ENCODE data around the gene CACNA2D3.

DNA sequence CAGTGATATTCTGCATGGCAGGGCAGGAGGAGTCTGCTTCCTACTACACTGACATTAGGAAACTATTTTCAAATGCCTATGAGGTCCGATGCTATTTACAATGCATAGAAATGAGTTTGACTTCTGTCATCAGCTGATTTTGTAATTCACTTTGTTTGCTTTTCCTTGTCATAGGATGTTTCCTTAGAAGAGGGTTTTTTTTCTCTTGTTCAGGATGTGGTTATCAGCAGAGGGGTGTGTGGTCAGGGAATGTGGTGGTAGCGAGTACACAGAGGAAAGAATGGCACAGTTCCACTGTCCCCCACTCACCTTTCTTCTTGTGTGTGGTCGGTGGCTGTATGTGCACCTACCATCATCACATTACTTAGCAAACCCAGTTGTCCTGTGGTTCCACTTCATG, 574.0 kb downstream of the CACNA2D3 start:
- no peak for TF ChIP-seq EZH2phosphoT487 (IDR thresholded peaks at IDR 0.05; ENCODE audit: low read depth, severe bottlenecking, unreplicated experiment)
- TF ChIP-seq, protein P1, sequence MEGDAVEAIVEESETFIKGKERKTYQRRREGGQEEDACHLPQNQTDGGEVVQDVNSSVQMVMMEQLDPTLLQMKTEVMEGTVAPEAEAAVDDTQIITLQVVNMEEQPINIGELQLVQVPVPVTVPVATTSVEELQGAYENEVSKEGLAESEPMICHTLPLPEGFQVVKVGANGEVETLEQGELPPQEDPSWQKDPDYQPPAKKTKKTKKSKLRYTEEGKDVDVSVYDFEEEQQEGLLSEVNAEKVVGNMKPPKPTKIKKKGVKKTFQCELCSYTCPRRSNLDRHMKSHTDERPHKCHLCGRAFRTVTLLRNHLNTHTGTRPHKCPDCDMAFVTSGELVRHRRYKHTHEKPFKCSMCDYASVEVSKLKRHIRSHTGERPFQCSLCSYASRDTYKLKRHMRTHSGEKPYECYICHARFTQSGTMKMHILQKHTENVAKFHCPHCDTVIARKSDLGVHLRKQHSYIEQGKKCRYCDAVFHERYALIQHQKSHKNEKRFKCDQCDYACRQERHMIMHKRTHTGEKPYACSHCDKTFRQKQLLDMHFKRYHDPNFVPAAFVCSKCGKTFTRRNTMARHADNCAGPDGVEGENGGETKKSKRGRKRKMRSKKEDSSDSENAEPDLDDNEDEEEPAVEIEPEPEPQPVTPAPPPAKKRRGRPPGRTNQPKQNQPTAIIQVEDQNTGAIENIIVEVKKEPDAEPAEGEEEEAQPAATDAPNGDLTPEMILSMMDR (IDR thresholded peaks at IDR 0.05; ENCODE audit: poor library complexity) = no peak
- no peak for TF ChIP-seq EZH2 (IDR thresholded peaks at IDR 0.05; ENCODE audit: borderline replicate concordance)

Measured in hepatocyte (in vitro differentiated cells).